ENCODE measurements around the gene MARK3. TPM values are rescaled to one million over a fixed set of nuclear protein-coding genes. Genes with fewer than 3 reads are reported as not detected.
A peak's percentile ranks its signal among the peaks of the same experiment; 100 is the strongest.

MARK3 gene
- total RNA-seq, 1 donor from 2014 or later, result 69.4 TPM

- intact Hi-C loops (cut with DNase I), result no loop called here
- DNase-seq (ENCODE audit: low spot score), result peak; percentile 78
These were observed 165.5 kb downstream of the MARK3 start for GRCh38 chr14:103550451-103551337.

GRCh38 chr14:103551338-103551762 lies 166.1 kb downstream of the MARK3 start:
- intact Hi-C loops (cut with DNase I), result no loop called here
- DNase-seq (ENCODE audit: low spot score), result peak; percentile 76

GRCh38 chr14:103552011-103552845 lies 167.0 kb downstream of the MARK3 start:
- intact Hi-C loops (cut with DNase I), result no loop called here
- peak; percentile 75 for DNase-seq (ENCODE audit: low spot score)

- DNase-seq (ENCODE audit: low spot score), result peak; percentile 50
- intact Hi-C loops (cut with DNase I), result no loop called here
These were observed 167.6 kb downstream of the MARK3 start for GRCh38 chr14:103552846-103553210.

Other genes with a start within 250 kb of the MARK3 start
- gene EIF5, start 51.2 kb upstream of the MARK3 start, total RNA-seq, result 222 TPM
- 327 TPM for gene CKB, start 137.4 kb downstream of the MARK3 start, total RNA-seq
- gene TRMT61A, start 143.8 kb downstream of the MARK3 start, total RNA-seq, result 5.2 TPM
- gene BAG5, start 177.2 kb downstream of the MARK3 start, total RNA-seq, result 20.1 TPM
- gene COA8, start 177.5 kb downstream of the MARK3 start, total RNA-seq, result 43.8 TPM
- gene KLC1, start 243.8 kb downstream of the MARK3 start, total RNA-seq, result 219 TPM